Measurements from ENCODE around the gene GRIK4.

The GRIK4 gene

DNA sequence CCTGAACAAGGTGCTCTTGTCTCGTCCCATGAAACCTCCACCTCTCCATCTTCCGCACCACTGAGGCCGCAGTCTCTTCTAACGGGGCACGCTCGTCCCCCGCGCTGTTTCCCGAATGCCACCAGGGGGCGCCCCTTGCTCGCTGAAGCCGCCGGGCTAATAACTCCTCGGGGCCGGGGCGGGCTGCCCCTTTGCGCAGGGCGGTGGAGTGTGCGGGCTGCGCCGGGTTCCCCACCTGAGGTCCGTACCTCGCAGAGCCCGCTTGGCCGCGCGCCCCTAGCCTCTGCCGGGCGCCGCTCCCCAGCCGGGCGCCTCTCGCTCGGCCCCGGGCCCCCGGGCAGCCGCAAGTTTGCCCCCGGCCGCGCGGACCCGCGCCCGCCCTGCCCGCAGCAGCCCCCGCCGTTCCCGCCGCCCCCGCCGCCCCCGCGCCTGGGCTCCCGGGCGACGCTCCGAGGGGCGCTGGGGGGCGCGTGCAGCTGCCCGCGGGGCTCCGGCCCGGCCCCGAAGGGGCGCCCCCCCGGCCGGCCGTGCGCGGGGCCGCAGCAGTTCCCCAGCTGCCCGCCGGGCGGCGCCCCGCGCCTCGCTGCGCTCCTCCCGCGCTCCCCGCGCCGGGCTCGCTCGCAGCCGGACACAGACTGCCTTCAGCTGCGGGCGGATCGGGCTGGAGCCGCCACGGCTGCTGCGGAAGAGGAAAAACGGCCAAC is at the start of gene GRIK4:
Gene GRIK4 (plus strand): TSS at position 633 of the 704 bp plus-strand sequence. CDS start 148,571 bp downstream, outside the sequence.
- TF ChIP-seq CTCF (IDR thresholded peaks at IDR 0.05; ENCODE audit: borderline replicate concordance, control extremely low read depth, extremely low read depth, insufficient read depth, missing control alignments), result peak; percentile 97
- DNase-seq (ENCODE audit: low spot score), result peak; percentile 96
- in situ Hi-C loops (cut with MboI; ENCODE audit: low sequenced_read_pairs, unreplicated experiment), result loop anchor here (25.0 kb wide), 2 partner anchors 601 to 676 kb away; partner anchors contain the start of gene TECTA

DNA sequence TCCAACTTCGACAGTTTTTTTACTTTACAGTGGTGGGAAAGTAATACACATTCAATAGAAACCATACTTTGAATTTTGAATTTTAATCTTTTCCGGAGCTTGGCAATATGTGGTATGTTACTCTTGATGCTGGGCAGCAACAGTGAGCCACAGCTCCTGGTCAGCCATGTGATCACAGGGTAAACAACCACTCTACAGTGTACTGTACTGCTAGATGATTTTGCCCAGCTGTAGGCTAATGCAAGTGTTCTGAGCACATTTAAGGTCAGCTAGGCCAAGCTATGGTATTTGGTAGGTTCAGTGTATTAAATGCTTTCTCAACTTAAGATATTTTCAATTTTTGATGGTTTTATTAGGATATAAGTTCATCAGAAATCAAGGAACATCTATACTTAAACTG is 48.7 kb upstream of the GRIK4 start:
- DNase-seq (ENCODE audit: low spot score), result no peak
- in situ Hi-C loops (cut with MboI; ENCODE audit: low sequenced_read_pairs, unreplicated experiment), result no loop called here

GRCh38 chr11:120465921-120466534 is 45.5 kb upstream of the GRIK4 start:
- DNase-seq (ENCODE audit: low spot score), result no peak
- in situ Hi-C loops (cut with MboI; ENCODE audit: low sequenced_read_pairs, unreplicated experiment), result no loop called here
- TF ChIP-seq CTCF (IDR thresholded peaks at IDR 0.05; ENCODE audit: borderline replicate concordance, control extremely low read depth, extremely low read depth, insufficient read depth, missing control alignments), result no peak

More for the DNA sequence above, 48.7 kb upstream of the GRIK4 start:
- no peak for TF ChIP-seq CTCF (IDR thresholded peaks at IDR 0.05; ENCODE audit: borderline replicate concordance, control extremely low read depth, extremely low read depth, insufficient read depth, missing control alignments)

DNA sequence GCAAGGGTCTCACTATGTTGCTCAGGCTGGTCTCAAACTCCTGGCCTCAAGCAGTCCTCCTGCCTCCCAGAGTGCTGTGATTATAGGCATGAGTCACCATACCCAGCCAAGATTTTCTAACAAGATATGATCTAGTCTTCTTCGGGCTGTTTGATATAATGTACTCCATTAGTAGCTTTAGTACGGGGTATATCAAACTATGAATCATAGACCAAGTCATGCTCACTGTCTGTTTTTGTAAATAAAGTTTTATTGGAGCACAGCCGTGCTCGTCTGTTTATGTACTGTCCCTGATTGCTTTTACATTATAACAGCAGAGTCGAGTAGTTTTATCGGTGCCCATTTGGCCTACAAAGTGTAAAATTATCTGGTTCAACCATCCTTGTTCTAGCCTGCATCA is 43.9 kb upstream of the GRIK4 start:
- no peak for TF ChIP-seq CTCF (IDR thresholded peaks at IDR 0.05; ENCODE audit: borderline replicate concordance, control extremely low read depth, extremely low read depth, insufficient read depth, missing control alignments)
- in situ Hi-C loops (cut with MboI; ENCODE audit: low sequenced_read_pairs, unreplicated experiment), result no loop called here

GRCh38 chr11:120471131-120471530 is 40.4 kb upstream of the GRIK4 start:
- no peak for TF ChIP-seq CTCF (IDR thresholded peaks at IDR 0.05; ENCODE audit: borderline replicate concordance, control extremely low read depth, extremely low read depth, insufficient read depth, missing control alignments)
- no peak for DNase-seq (ENCODE audit: low spot score)
- in situ Hi-C loops (cut with MboI; ENCODE audit: low sequenced_read_pairs, unreplicated experiment), result no loop called here

More for the DNA sequence above, 43.9 kb upstream of the GRIK4 start:
- DNase-seq (ENCODE audit: low spot score), result no peak

- in situ Hi-C loops (cut with MboI; ENCODE audit: low sequenced_read_pairs, unreplicated experiment), result no loop called here
- TF ChIP-seq CTCF (IDR thresholded peaks at IDR 0.05; ENCODE audit: borderline replicate concordance, control extremely low read depth, extremely low read depth, insufficient read depth, missing control alignments), result no peak
- no peak for DNase-seq (ENCODE audit: low spot score)
These were observed 39.6 kb upstream of the GRIK4 start for GRCh38 chr11:120471994-120472393.

All from GM13976 (cell line).